ENCODE measurements around the gene CXCL11. TPM values are rescaled to one million over a fixed set of nuclear protein-coding genes. Genes with fewer than 3 reads are reported as not detected.
"Not testable (repeated sequence)": the region's sequence is repeated elsewhere in the genome, so short reads cannot be mapped to it uniquely, and the experiment has no call there.

The CXCL11 gene
- total RNA-seq, 4 donors from 2014 or later: not detected

DNA sequence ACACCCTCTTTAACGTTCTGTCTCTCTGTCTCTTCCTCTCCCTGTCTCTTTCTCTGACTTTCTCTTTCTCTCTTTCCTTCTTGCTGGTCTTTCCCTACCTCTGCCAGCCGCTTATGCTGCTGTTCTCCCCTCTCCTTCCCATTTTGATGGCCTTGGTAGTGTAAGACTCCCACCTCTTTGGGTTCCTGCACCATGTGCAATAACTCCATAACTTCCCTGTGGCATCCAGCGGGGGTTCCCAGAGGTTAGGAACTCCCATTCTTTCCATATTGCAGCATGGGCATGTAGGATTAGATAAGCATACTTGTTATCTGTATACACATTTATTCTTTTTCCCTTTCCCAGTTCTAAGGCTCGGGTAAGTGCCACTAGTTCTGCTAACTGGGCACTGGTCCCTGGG is 8.8 kb upstream of the CXCL11 start:
- H3K36me3 ChIP-seq; in situ Hi-C loops (cut with MboI; ENCODE audit: low sequenced_read_pairs in 4 of 4); ATAC-seq: not testable (repeated sequence)

DNA sequence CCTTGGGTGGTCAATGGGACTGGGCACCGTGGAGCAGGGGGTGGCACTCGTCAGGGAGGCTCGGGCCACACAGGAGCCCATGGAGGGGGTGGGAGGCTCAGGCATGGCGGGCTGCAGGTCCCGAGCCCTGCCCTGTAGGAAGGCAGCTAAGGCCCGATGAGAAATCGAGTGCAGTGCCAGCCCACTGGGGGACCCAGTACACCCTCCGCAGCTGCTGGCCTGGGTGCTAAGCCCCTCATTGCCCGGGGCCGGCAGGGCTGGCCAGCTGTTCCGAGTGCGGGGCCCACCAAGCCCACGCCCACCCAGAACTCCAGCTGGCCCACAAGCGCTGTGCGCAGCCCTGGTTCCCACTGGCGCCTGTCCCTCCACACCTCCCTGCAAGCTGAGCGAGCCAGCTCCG is 7.4 kb upstream of the CXCL11 start:
- H3K4me3 ChIP-seq; ATAC-seq; H3K9me3 ChIP-seq; in situ Hi-C loops (cut with MboI; ENCODE audit: low sequenced_read_pairs in 4 of 4); H3K36me3 ChIP-seq; H3K27me3 ChIP-seq; H3K27ac ChIP-seq; intact Hi-C loops (cut with DNase I; ENCODE audit: low total_unique reads); DNase-seq; H3K4me1 ChIP-seq: not testable (repeated sequence)

More for the DNA sequence above, 8.8 kb upstream of the CXCL11 start:
- H3K27me3 ChIP-seq; H3K9me3 ChIP-seq; intact Hi-C loops (cut with DNase I; ENCODE audit: low total_unique reads); H3K27ac ChIP-seq; DNase-seq; H3K4me3 ChIP-seq; H3K4me1 ChIP-seq: not testable (repeated sequence)

DNA sequence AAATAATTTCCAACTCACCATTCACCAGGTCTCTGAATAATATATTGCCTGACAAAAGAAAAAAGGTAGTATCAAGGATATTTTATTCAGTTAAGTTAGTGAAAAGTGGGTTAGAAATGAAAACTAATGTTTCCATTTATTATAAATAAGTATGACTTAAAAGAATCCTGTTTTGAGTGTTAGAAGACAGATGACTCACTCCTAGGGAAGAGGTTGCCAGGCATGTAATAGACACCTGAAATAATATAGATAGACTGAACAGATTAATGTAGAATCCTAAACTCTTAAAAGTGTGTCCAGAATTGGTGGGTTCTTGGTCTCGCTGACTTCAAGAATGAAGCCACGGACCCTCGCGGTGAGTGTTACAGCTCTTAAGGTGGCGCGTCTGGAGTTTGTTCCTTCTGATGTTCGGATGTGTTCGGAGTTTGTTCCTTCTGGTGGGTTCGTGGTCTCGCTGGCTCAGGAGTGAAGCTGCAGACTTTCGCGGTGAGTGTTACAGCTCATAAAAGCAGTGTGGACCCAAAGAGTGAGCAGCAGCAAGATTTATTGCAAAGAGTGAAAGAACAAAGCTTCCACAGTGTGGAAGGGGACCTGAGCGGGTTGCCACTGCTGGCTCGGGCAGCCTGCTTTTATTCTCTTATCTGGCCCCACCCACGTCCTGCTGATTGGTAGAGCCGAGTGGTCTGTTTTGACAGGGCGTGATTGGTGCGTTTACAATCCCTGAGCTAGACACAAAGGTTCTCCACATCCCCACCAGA is 6.5 kb upstream of the CXCL11 start:
- H3K27me3 ChIP-seq; DNase-seq; H3K9me3 ChIP-seq; H3K4me3 ChIP-seq; in situ Hi-C loops (cut with MboI; ENCODE audit: low sequenced_read_pairs in 4 of 4); intact Hi-C loops (cut with DNase I; ENCODE audit: low total_unique reads); H3K36me3 ChIP-seq; H3K27ac ChIP-seq; H3K4me1 ChIP-seq; ATAC-seq: not testable (repeated sequence)

DNA sequence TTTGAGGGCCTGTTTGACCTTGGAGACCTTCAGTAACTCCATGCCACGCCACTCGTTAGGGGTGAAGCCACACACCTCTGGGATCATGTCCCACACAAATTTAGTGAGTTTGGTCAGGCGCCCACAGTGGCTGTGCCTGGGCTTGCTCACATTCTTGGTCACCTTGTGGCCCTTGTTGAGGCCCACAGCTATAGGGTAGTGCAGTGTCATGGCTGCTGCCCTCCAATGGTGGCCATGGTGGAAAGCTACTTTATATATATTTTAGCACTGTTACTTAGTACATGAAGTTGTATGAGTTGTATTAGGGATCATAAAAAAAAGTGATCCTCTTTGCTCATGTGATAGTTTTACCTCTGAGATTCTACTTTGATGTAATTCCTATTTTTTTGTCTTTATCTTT is 985 bp upstream of the CXCL11 start:
- H3K27ac ChIP-seq: no peak overlapping the region
- intact Hi-C loops (cut with DNase I; ENCODE audit: low total_unique reads) (no loop called here), in situ Hi-C loops (cut with MboI; ENCODE audit: low sequenced_read_pairs in 4 of 4) (no loop called here)
- TF ChIP-seq, protein P1, sequence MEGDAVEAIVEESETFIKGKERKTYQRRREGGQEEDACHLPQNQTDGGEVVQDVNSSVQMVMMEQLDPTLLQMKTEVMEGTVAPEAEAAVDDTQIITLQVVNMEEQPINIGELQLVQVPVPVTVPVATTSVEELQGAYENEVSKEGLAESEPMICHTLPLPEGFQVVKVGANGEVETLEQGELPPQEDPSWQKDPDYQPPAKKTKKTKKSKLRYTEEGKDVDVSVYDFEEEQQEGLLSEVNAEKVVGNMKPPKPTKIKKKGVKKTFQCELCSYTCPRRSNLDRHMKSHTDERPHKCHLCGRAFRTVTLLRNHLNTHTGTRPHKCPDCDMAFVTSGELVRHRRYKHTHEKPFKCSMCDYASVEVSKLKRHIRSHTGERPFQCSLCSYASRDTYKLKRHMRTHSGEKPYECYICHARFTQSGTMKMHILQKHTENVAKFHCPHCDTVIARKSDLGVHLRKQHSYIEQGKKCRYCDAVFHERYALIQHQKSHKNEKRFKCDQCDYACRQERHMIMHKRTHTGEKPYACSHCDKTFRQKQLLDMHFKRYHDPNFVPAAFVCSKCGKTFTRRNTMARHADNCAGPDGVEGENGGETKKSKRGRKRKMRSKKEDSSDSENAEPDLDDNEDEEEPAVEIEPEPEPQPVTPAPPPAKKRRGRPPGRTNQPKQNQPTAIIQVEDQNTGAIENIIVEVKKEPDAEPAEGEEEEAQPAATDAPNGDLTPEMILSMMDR (IDR thresholded peaks at IDR 0.05 in 4 of 5, conservative IDR thresholded peaks at IDR 0.05 in 1 of 5): no peak
- TF ChIP-seq POLR2A (IDR thresholded peaks at IDR 0.05): no peak
- no peak overlapping the region for H3K4me3 ChIP-seq
- no peaks in the 10 kb centered on the region for H3K9me3 ChIP-seq
- no peaks in the 10 kb centered on the region for H3K27me3 ChIP-seq
- DNase-seq: no peak
- no peaks in the 10 kb centered on the region for H3K4me1 ChIP-seq
- no peaks in the 10 kb centered on the region for H3K36me3 ChIP-seq
- no peak for ATAC-seq

DNA sequence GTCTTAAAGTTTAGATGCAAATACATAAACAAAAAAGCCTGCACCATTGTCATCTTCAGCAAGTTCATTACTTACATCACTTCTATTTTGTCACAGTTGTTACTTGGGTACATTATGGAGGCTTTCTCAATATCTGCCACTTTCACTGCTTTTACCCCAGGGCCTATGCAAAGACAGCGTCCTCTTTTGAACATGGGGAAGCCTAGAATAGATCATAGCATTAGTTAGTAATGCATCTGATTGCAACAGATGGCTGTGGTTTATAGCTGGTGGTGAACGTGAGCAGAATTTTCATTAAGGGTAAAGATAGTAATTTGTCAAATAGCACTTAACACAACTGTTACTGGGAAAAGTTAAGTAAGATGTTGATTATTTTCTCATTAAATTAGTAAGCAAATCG is 729 bp downstream of the CXCL11 start:
- TF ChIP-seq, protein P1 (IDR thresholded peaks at IDR 0.05 in 4 of 5, conservative IDR thresholded peaks at IDR 0.05 in 1 of 5): no peak
- no peak for TF ChIP-seq POLR2A (IDR thresholded peaks at IDR 0.05)
- Histone ChIP-seq H3K27ac (no peak overlapping the region), H3K4me1 (no peaks in the 10 kb centered on the region), H3K9me3 (no peaks in the 10 kb centered on the region), H3K4me3 (no peak overlapping the region), H3K27me3 (no peaks in the 10 kb centered on the region), H3K36me3 (no peaks in the 10 kb centered on the region)
- intact Hi-C loops (cut with DNase I; ENCODE audit: low total_unique reads): no loop called here
- in situ Hi-C loops (cut with MboI; ENCODE audit: low sequenced_read_pairs in 4 of 4): no loop called here
- no peak for DNase-seq
- no peak for ATAC-seq

DNA sequence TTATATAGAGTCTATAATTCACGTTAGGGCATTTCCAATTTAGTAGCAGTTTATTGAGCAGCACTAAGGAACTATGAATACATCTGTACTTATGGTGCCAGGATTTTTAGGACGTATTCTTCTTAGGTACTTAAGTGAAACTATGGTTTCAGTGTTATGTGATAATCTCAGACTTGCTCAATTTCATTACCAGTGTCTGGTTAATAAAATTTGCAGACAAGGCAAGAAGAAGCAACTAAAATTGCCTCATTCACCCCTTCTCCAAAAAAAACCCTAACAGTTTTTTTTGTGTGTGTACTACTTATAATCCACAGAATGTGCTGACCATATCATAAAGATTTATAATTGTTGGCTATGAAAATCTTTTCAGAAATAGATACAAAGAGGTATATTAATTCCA is 6.6 kb downstream of the CXCL11 start:
- no peak for TF ChIP-seq POLR2A (IDR thresholded peaks at IDR 0.05)
- TF ChIP-seq, protein P1 (IDR thresholded peaks at IDR 0.05 in 4 of 5, conservative IDR thresholded peaks at IDR 0.05 in 1 of 5): no peak
- in situ Hi-C loops (cut with MboI; ENCODE audit: low sequenced_read_pairs in 4 of 4): no loop called here
- ATAC-seq: no peak
- intact Hi-C loops (cut with DNase I; ENCODE audit: low total_unique reads): no loop called here
- Histone ChIP-seq H3K36me3 (no peaks in the 10 kb centered on the region), H3K27ac (no peak overlapping the region), H3K4me3 (no peak overlapping the region), H3K27me3 (no peaks in the 10 kb centered on the region), H3K9me3 (no peaks in the 10 kb centered on the region), H3K4me1 (peaks cover 0 to 7% of the 10 kb centered on the region in 2 donors)
- DNase-seq: no peak

Data from gastrocnemius medialis (tissue), 4 donors.